ENCODE data around the gene LGALS7. TPM values are rescaled to one million over a fixed set of nuclear protein-coding genes. Genes with fewer than 3 reads are reported as not detected.
"Not testable (repeated sequence)": the region's sequence is repeated elsewhere in the genome, so short reads cannot be mapped to it uniquely, and the experiment has no call there.

The LGALS7 gene
- total and polyA plus RNA-seq, 2 experiments from 2014 or later, result not detected

- Histone ChIP-seq H3K27ac (no peak overlapping the region), H3K9ac (no peak overlapping the region), H3K4me1 (ENCODE audit: insufficient read depth) (no peaks in the 10 kb centered on the region), H3K9me2 (ENCODE audit: insufficient read depth) (no peaks in the 10 kb centered on the region), H3K9me3 (ENCODE audit: low read depth) (no peaks in the 10 kb centered on the region), H4K20me1 (ENCODE audit: insufficient read depth) (no peaks in the 10 kb centered on the region), H3K36me3 (ENCODE audit: low read depth) (no peaks in the 10 kb centered on the region), H3K27me3 (replicated peaks; ENCODE audit: insufficient read depth) (0 out of 2 replicates have a peak, but pooled peaks cover 2% of the 10 kb centered on the region), H3F3A (ENCODE audit: insufficient read depth) (no peaks in the 10 kb centered on the region), H2AFZ (no peak overlapping the region), H3K4me2 (ENCODE audit: unreplicated experiment) (no peak overlapping the region), H3K4me3 (no peak overlapping the region), H3K79me2 (ENCODE audit: insufficient read depth) (no peaks in the 10 kb centered on the region)
- in situ Hi-C loops (cut with MboI), result no loop called here
- 69 to 72% methylated on average over 10 to 13 of the region's 13 CpGs for WGBS, 2 experiments (ENCODE audit: low coverage in 1 of 2, low lambda C conversion rate in 2 of 2, missing lambda C conversion rate in 2 of 2)
- TF ChIP-seq EZH2 (IDR thresholded peaks at IDR 0.05; ENCODE audit: insufficient read depth, poor library complexity, severe bottlenecking) (no peak), EZH2phosphoT487 (IDR thresholded peaks at IDR 0.05; ENCODE audit: insufficient read depth, low read depth) (no peak)
- no peak for DNase-seq
Measured at GRCh38 chr19:38774181-38774950, 1.0 kb upstream of the LGALS7 start.

GRCh38 chr19:38771569-38771968, 1.7 kb downstream of the LGALS7 start:
- H3K27ac ChIP-seq; H3K4me3 ChIP-seq; H4K20me1 ChIP-seq (ENCODE audit: insufficient read depth); H3K27me3 ChIP-seq (replicated peaks; ENCODE audit: insufficient read depth); H2AFZ ChIP-seq; H3F3A ChIP-seq (ENCODE audit: insufficient read depth); H3K9ac ChIP-seq; H3K36me3 ChIP-seq (ENCODE audit: low read depth); DNase-seq; H3K9me3 ChIP-seq (ENCODE audit: low read depth); in situ Hi-C loops (cut with MboI); H3K9me2 ChIP-seq (ENCODE audit: insufficient read depth); H3K79me2 ChIP-seq (ENCODE audit: insufficient read depth); H3K4me1 ChIP-seq (ENCODE audit: insufficient read depth); H3K4me2 ChIP-seq (ENCODE audit: unreplicated experiment): not testable (repeated sequence)
- WGBS, 2 experiments (ENCODE audit: low coverage in 1 of 2, low lambda C conversion rate in 2 of 2, missing lambda C conversion rate in 2 of 2), result 51% methylated on average over 5 of the region's 30 CpGs; no CpG with 5 or more reads in 1 of the 2 experiments

- H3K36me3 ChIP-seq (ENCODE audit: low read depth); in situ Hi-C loops (cut with MboI): not testable (repeated sequence)
- 33% methylated on average over 1 of the region's 22 CpGs; no CpG with 5 or more reads in 1 of the 2 experiments for WGBS, 2 experiments (ENCODE audit: low coverage in 1 of 2, low lambda C conversion rate in 2 of 2, missing lambda C conversion rate in 2 of 2)
Measured at GRCh38 chr19:38770949-38771275, 2.4 kb downstream of the LGALS7 start.

GRCh38 chr19:38770228-38770948, 2.9 kb downstream of the LGALS7 start:
- peak overlapping the region; percentile 92 for H2AFZ ChIP-seq
- H3K4me2 ChIP-seq (ENCODE audit: unreplicated experiment), result peak overlapping the region; percentile 35
- in situ Hi-C loops (cut with MboI), result not testable (repeated sequence)

More at GRCh38 chr19:38770949-38771275, 2.4 kb downstream of the LGALS7 start:
- not testable (repeated sequence) for H3K9me3 ChIP-seq (ENCODE audit: low read depth); H3F3A ChIP-seq (ENCODE audit: insufficient read depth); H2AFZ ChIP-seq; H3K4me1 ChIP-seq (ENCODE audit: insufficient read depth); H4K20me1 ChIP-seq (ENCODE audit: insufficient read depth); H3K27ac ChIP-seq; DNase-seq; H3K4me3 ChIP-seq; H3K4me2 ChIP-seq (ENCODE audit: unreplicated experiment); H3K79me2 ChIP-seq (ENCODE audit: insufficient read depth); H3K9ac ChIP-seq; H3K27me3 ChIP-seq (replicated peaks; ENCODE audit: insufficient read depth); H3K9me2 ChIP-seq (ENCODE audit: insufficient read depth)

More at GRCh38 chr19:38770228-38770948, 2.9 kb downstream of the LGALS7 start:
- H3K9me2 ChIP-seq (ENCODE audit: insufficient read depth); H3K36me3 ChIP-seq (ENCODE audit: low read depth); H3K9ac ChIP-seq; H3K27me3 ChIP-seq (replicated peaks; ENCODE audit: insufficient read depth); DNase-seq; H3K27ac ChIP-seq; H3F3A ChIP-seq (ENCODE audit: insufficient read depth); H3K79me2 ChIP-seq (ENCODE audit: insufficient read depth); H3K4me1 ChIP-seq (ENCODE audit: insufficient read depth); H4K20me1 ChIP-seq (ENCODE audit: insufficient read depth); H3K9me3 ChIP-seq (ENCODE audit: low read depth): not testable (repeated sequence)
- 7 to 17% methylated on average over 10 to 14 of the region's 58 CpGs for WGBS, 2 experiments (ENCODE audit: low coverage in 1 of 2, low lambda C conversion rate in 2 of 2, missing lambda C conversion rate in 2 of 2)
- 0 out of 2 replicates have a peak overlapping the region, but pooled peaks have one; percentile 21 for H3K4me3 ChIP-seq
